Upper lobe of left lung (tissue), 4 donors: ENCODE data around the gene PFDN6.

Experiments
- CTCF ChIP-seq, 6 experiments: fragments of 450-650 bp in 4 of 6; fragments of 200-600 bp in 2 of 6; sonication (generic) in 2 of 6; IDR thresholded peaks; one replicate each; pipeline ENCODE4 v1.5.1; 2016 to 2019; ENCODE audit warnings: antibody characterized with exemption in 6 of 6
- POLR2A ChIP-seq, 4 donors: fragments of 450-650 bp; IDR thresholded peaks; one replicate each; pipeline ENCODE4 v1.5.1; 2016 to 2017; ENCODE audit warnings: antibody characterized with exemption in 4 of 4, mild to moderate bottlenecking in 2 of 4
- POLR2AphosphoS5 ChIP-seq, 2 donors: sonication (generic); formaldehyde crosslinking; IDR thresholded peaks; one replicate each; pipeline ENCODE4 v1.5.1; 2017; ENCODE audit warnings: antibody characterized with exemption in 2 of 2

DNA sequence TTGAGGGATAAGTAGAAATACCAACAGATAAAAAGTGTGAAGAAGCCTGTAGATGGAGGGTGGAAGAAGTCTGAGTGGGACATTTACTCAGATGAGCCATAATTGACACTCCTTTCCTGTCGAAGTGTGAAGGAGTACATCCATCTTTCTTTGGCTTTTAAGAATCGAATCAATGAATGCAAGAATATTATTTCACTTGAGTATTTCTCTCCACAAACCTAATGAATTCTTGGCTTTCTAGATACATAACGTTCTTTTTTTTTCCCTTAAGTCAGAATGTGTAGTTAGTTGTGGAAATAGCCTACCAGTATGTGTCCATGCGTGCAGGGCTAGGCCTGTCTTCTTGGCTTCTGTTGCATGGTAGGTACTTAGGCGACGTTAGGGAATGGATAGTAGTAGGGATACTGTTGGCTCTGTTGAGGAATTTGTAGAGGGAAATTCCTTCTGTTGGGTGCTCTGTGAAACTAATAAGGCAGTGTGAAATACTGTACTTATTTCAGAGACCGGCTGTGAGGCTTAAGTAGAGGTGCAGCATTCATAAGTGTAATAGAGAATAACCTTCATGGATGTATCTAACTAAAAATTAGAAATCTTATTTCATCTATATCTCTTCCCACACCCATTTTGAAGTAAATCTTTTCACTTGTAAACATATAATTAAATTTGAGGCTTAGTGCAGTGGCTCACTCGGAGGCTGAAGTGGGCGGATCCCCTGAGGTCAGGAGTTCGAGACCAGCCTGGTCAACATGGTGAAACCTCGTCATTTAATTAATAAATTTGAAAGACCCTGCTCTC is 16.1 kb upstream of the PFDN6 start:
- no peak for TF ChIP-seq CTCF (IDR thresholded peaks at IDR 0.05)
- TF ChIP-seq POLR2A (IDR thresholded peaks at IDR 0.05) = no peak
- no peak for TF ChIP-seq POLR2AphosphoS5 (IDR thresholded peaks at IDR 0.05)
